Activated CD4-positive, alpha-beta T cell treated with anti-CD3 and anti-CD28 coated beads, Interleukin-2, amount 10 ng/mL, durations not matched to agents 7 days and 5 days (primary cell): ENCODE results near the gene DDR1. TPM values are rescaled to one million over a fixed set of nuclear protein-coding genes. Genes with fewer than 3 reads are reported as not detected.

ENCODE experiments used
- CTCF ChIA-PET: fragments of 350-600 bp; sonication (Branson Sonifier 250); formaldehyde crosslinking; loops from one replicate; lab custom pipeline; 2021; ENCODE audit warnings: antibody characterized with exemption; lab: Charles Lee
- POLR2A ChIA-PET: fragments of 350-600 bp; sonication (Branson Sonifier 250); formaldehyde crosslinking; loops from one replicate; lab custom pipeline; 2021; ENCODE audit warnings: antibody characterized with exemption; lab: Charles Lee
- DNase-seq: peaks from one replicate; pipeline ENCODE4 v3.0.0-alpha.2; 2020
- H3K27ac Mint-ChIP-seq: one replicate; pipeline ENCODE4 v1.8.0; 2021; ENCODE audit warnings: mild to moderate bottlenecking, moderate library complexity, mixed read lengths
- H3K27me3 Mint-ChIP-seq: one replicate; pipeline ENCODE4 v1.8.0; 2021; ENCODE audit warnings: mixed read lengths
- H3K36me3 Mint-ChIP-seq: one replicate; pipeline ENCODE4 v1.8.0; 2021; ENCODE audit warnings: low read depth, mixed read lengths
- H3K4me1 Mint-ChIP-seq: one replicate; pipeline ENCODE4 v1.8.0; 2021; ENCODE audit warnings: mixed read lengths
- H3K4me3 Mint-ChIP-seq: one replicate; pipeline ENCODE4 v1.8.0; 2021; ENCODE audit warnings: mild to moderate bottlenecking, moderate library complexity, mixed read lengths
- H3K9me3 Mint-ChIP-seq: one replicate; pipeline ENCODE4 v1.8.0; 2021; ENCODE audit warnings: mixed read lengths
- total RNA-seq, 2 experiments: library from RNA; stranded (reverse); gene quantifications; one replicate each; pipeline ENCODE4 v1.2.3, GENCODE V29; 2021

DDR1 gene
- total RNA-seq, 2 experiments from 2014 or later: 4.5 to 5.6 TPM

- CTCF ChIA-PET: interaction anchor here (1.3 kb wide), 1 partner anchor 20 kb away, joined by 4 read pairs; no protein-coding TSS in a partner anchor
- Mint-ChIP-seq H3K9me3 (no peaks in the 10 kb centered on the region), H3K36me3 (no peaks in the 10 kb centered on the region), H3K4me3 (peak overlapping the region; percentile 71), H3K27ac (peak overlapping the region; percentile 1), H3K4me1 (peaks cover 31% of the 10 kb centered on the region), H3K27me3 (peaks cover 20% of the 10 kb centered on the region)
- DNase-seq: no peak
- POLR2A ChIA-PET: no interaction called here
Measured at GRCh38 chr6:30885999-30886896, 1.9 kb downstream of the DDR1 start.

- H3K36me3 Mint-ChIP-seq: no peaks in the 10 kb centered on the region
- no peaks in the 10 kb centered on the region for H3K9me3 Mint-ChIP-seq
- ChIA-PET CTCF (no interaction called here), POLR2A (no interaction called here)
- H3K4me1 Mint-ChIP-seq: peaks cover 31% of the 10 kb centered on the region
- H3K4me3 Mint-ChIP-seq: no peak overlapping the region
- no peak for DNase-seq
- peak overlapping the region; percentile 1 for H3K27ac Mint-ChIP-seq
- peaks cover 14% of the 10 kb centered on the region for H3K27me3 Mint-ChIP-seq
Measured at GRCh38 chr6:30886897-30887255, 2.6 kb downstream of the DDR1 start.

- ChIA-PET POLR2A (no interaction called here), CTCF (interaction anchor here (0.9 kb wide), 1 partner anchor 37 kb away, joined by 3 read pairs; no protein-coding TSS in a partner anchor)
- Mint-ChIP-seq H3K4me1 (peaks cover 27% of the 10 kb centered on the region), H3K9me3 (no peaks in the 10 kb centered on the region), H3K4me3 (no peak overlapping the region), H3K27ac (no peak overlapping the region), H3K27me3 (peaks cover 11% of the 10 kb centered on the region), H3K36me3 (no peaks in the 10 kb centered on the region)
- DNase-seq: no peak
Measured at GRCh38 chr6:30887901-30888815, 3.8 kb downstream of the DDR1 start.

- ChIA-PET CTCF (interaction anchor here (0.6 to 1.3 kb wide), 5 partner anchors 12 to 1135 kb away, joined by 3 to 4 read pairs (median 3); no protein-coding TSS in a partner anchor), POLR2A (no interaction called here)
- Mint-ChIP-seq H3K4me1 (peaks cover 20% of the 10 kb centered on the region), H3K36me3 (no peaks in the 10 kb centered on the region), H3K27ac (no peak overlapping the region), H3K27me3 (peaks cover 8% of the 10 kb centered on the region), H3K4me3 (no peak overlapping the region), H3K9me3 (no peaks in the 10 kb centered on the region)
- no peak for DNase-seq
Measured at GRCh38 chr6:30888816-30889495, 4.6 kb downstream of the DDR1 start.

- H3K36me3 Mint-ChIP-seq: no peaks in the 10 kb centered on the region
- no peak overlapping the region for H3K27ac Mint-ChIP-seq
- CTCF ChIA-PET: interaction anchor here (0.6 to 1.7 kb wide), 6 partner anchors 10 to 1136 kb away, joined by 3 to 5 read pairs (median 4); no protein-coding TSS in a partner anchor
- DNase-seq: no peak
- no peak overlapping the region for H3K4me3 Mint-ChIP-seq
- no peaks in the 10 kb centered on the region for H3K9me3 Mint-ChIP-seq
- peaks cover 8% of the 10 kb centered on the region for H3K27me3 Mint-ChIP-seq
- H3K4me1 Mint-ChIP-seq: peaks cover 20% of the 10 kb centered on the region
- POLR2A ChIA-PET: no interaction called here
Measured at GRCh38 chr6:30889496-30889885, 5.2 kb downstream of the DDR1 start.

GRCh38 chr6:30889921-30890645, 5.8 kb downstream of the DDR1 start:
- no peaks in the 10 kb centered on the region for H3K9me3 Mint-ChIP-seq
- H3K27ac Mint-ChIP-seq: no peak overlapping the region
- no peaks in the 10 kb centered on the region for H3K36me3 Mint-ChIP-seq
- peaks cover 8% of the 10 kb centered on the region for H3K27me3 Mint-ChIP-seq
- H3K4me3 Mint-ChIP-seq: no peak overlapping the region
- POLR2A ChIA-PET: no interaction called here
- CTCF ChIA-PET: interaction anchor here (0.7 to 1.7 kb wide), 5 partner anchors 9 to 197 kb away, joined by 3 to 6 read pairs (median 5); no protein-coding TSS in a partner anchor
- H3K4me1 Mint-ChIP-seq: peaks cover 17% of the 10 kb centered on the region
- DNase-seq: no peak

GRCh38 chr6:30890646-30891449, 6.5 kb downstream of the DDR1 start:
- H3K4me3 Mint-ChIP-seq: no peak overlapping the region
- ChIA-PET POLR2A (no interaction called here), CTCF (interaction anchor here (1.3 to 1.7 kb wide), 4 partner anchors 9 to 197 kb away, joined by 4 to 6 read pairs (median 5); no protein-coding TSS in a partner anchor)
- H3K36me3 Mint-ChIP-seq: no peaks in the 10 kb centered on the region
- peaks cover 9% of the 10 kb centered on the region for H3K4me1 Mint-ChIP-seq
- H3K9me3 Mint-ChIP-seq: no peaks in the 10 kb centered on the region
- H3K27me3 Mint-ChIP-seq: peaks cover 2% of the 10 kb centered on the region
- DNase-seq: no peak
- H3K27ac Mint-ChIP-seq: no peak overlapping the region

- Mint-ChIP-seq H3K4me1 (peaks cover 4% of the 10 kb centered on the region), H3K4me3 (no peak overlapping the region), H3K27me3 (no peaks in the 10 kb centered on the region), H3K36me3 (no peaks in the 10 kb centered on the region), H3K9me3 (no peaks in the 10 kb centered on the region), H3K27ac (no peak overlapping the region)
- DNase-seq: no peak
- ChIA-PET POLR2A (no interaction called here), CTCF (interaction anchor here (1.1 to 1.3 kb wide), 2 partner anchors 13 to 14 kb away, joined by 4 to 6 read pairs; no protein-coding TSS in a partner anchor)
Measured at GRCh38 chr6:30891450-30891723, 7.1 kb downstream of the DDR1 start.

- no peaks in the 10 kb centered on the region for H3K36me3 Mint-ChIP-seq
- no peak overlapping the region for H3K27ac Mint-ChIP-seq
- CTCF ChIA-PET: interaction anchor here (1.1 kb wide), 1 partner anchor 14 kb away, joined by 4 read pairs; no protein-coding TSS in a partner anchor
- no peaks in the 10 kb centered on the region for H3K4me1 Mint-ChIP-seq
- H3K4me3 Mint-ChIP-seq: no peak overlapping the region
- H3K27me3 Mint-ChIP-seq: no peaks in the 10 kb centered on the region
- no peaks in the 10 kb centered on the region for H3K9me3 Mint-ChIP-seq
- POLR2A ChIA-PET: no interaction called here
- DNase-seq: no peak
Measured at GRCh38 chr6:30891816-30892538, 7.7 kb downstream of the DDR1 start.

GRCh38 chr6:30893001-30893591, 8.8 kb downstream of the DDR1 start:
- Mint-ChIP-seq H3K9me3 (no peaks in the 10 kb centered on the region), H3K27ac (peak overlapping the region; percentile 1), H3K36me3 (no peaks in the 10 kb centered on the region), H3K27me3 (no peaks in the 10 kb centered on the region), H3K4me1 (no peaks in the 10 kb centered on the region), H3K4me3 (no peak overlapping the region)
- POLR2A ChIA-PET: no interaction called here
- DNase-seq: no peak
- CTCF ChIA-PET: no interaction called here
